Left lung (tissue), 10 donors: ENCODE data around the gene ATP8A2. TPM values are rescaled to one million over a fixed set of nuclear protein-coding genes. Genes with fewer than 3 reads are reported as not detected.

Experiments used
- ATAC-seq: fragments of 200-7000 bp; cut with Tn5 transposase; one replicate; pipeline ENCODE4 v1.9.1; 2020; ENCODE audit warnings: moderate library complexity
- DNase-seq, 4 donors: peaks; one replicate each; pipeline ENCODE4 v3.0.0-alpha.2; 2013 to 2020
- H3K27ac ChIP-seq, 2 donors: fragments of 200-600 bp; sonication (generic) in 1 of 2; one replicate each; pipeline versions ENCODE4 v1.5.0 to v1.8.0; 2020 to 2021
- H3K27me3 ChIP-seq, 2 donors: fragments of 200-600 bp; sonication (generic) in 1 of 2; one replicate each; pipeline versions ENCODE4 v1.5.0 to v1.8.0; 2020 to 2021
- H3K36me3 ChIP-seq, 2 donors: fragments of 200-600 bp; sonication (generic) in 1 of 2; one replicate each; pipeline versions ENCODE4 v1.5.0 to v1.8.0; 2020 to 2021
- H3K4me1 ChIP-seq, 2 donors: fragments of 200-600 bp; one replicate each; pipeline ENCODE4 v1.8.0; 2021
- H3K4me3 ChIP-seq, 2 donors: fragments of 200-600 bp; sonication (generic) in 1 of 2; one replicate each; pipeline versions ENCODE4 v1.5.0 to v1.8.0; 2020 to 2021; ENCODE audit warnings: mild to moderate bottlenecking in 1 of 2
- H3K9me3 ChIP-seq, 2 donors: fragments of 200-600 bp; sonication (generic) in 1 of 2; one replicate each; pipeline versions ENCODE4 v1.5.0 to v1.8.0; 2020 to 2021
- intact Hi-C, 2 donors: fragments of 100-400 bp; cut with DNase I; formaldehyde crosslinking; loops; one replicate each; pipeline versions ENCODE4 v1.11.2 to v1.14.2; 2022
- polyA plus RNA-seq, 6 donors: library from polyadenylated mRNA; unstranded; fragments of 120-200 nt; gene quantifications; one replicate each; pipeline ENCODE4 v1.2.1, GENCODE V29; 2013; ENCODE audit not compliant: insufficient read length in 6 of 6
- total RNA-seq, 2 donors: library from RNA; stranded (reverse); fragmentation: NEBNext Ultra II Directional; extraction: Animal tissue kit (Norgen Biotek cat#: 25700); gene quantifications; one replicate each; pipeline ENCODE4 v1.2.1, GENCODE V29; 2021
- TF ChIP-seq, protein P1 (sequence below), 2 donors: fragments of 200-600 bp; sonication (generic) in 1 of 2; IDR thresholded peaks; one replicate each; pipeline versions ENCODE4 v1.5.0 to v1.8.0; 2021; ENCODE audit warnings: antibody characterized with exemption in 2 of 2
- donor health status: DM: no; HTN: yes; CAD: no.
- donor health status: DM: no; HTN: no; CAD: no.

ATP8A2 gene
- total and polyA plus RNA-seq, 8 donors: 1.1 to 13.4 (median 9.6) TPM

DNA sequence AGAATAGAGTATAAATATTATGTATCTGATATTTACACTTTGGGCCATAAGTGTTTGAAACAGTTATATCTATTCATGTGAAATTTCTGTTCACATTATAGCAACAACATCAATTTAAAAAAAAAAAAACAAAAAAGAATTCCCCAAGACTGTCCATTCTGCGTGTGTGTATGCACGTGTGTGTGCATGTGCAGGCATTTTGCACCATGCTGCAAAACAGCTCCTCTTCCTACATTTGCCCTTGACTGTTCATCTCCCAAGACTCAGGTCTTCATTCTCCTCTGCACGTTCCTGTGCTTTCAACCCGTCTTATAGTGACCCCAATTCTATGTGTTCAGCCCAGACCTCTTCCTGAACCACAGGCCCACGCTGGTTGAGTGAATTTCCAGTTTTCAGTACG lies 530.7 kb downstream of the ATP8A2 start:
- intact Hi-C loops: no loop called here
- TF ChIP-seq, protein P1, sequence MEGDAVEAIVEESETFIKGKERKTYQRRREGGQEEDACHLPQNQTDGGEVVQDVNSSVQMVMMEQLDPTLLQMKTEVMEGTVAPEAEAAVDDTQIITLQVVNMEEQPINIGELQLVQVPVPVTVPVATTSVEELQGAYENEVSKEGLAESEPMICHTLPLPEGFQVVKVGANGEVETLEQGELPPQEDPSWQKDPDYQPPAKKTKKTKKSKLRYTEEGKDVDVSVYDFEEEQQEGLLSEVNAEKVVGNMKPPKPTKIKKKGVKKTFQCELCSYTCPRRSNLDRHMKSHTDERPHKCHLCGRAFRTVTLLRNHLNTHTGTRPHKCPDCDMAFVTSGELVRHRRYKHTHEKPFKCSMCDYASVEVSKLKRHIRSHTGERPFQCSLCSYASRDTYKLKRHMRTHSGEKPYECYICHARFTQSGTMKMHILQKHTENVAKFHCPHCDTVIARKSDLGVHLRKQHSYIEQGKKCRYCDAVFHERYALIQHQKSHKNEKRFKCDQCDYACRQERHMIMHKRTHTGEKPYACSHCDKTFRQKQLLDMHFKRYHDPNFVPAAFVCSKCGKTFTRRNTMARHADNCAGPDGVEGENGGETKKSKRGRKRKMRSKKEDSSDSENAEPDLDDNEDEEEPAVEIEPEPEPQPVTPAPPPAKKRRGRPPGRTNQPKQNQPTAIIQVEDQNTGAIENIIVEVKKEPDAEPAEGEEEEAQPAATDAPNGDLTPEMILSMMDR (IDR thresholded peaks at IDR 0.05): no peak

DNA sequence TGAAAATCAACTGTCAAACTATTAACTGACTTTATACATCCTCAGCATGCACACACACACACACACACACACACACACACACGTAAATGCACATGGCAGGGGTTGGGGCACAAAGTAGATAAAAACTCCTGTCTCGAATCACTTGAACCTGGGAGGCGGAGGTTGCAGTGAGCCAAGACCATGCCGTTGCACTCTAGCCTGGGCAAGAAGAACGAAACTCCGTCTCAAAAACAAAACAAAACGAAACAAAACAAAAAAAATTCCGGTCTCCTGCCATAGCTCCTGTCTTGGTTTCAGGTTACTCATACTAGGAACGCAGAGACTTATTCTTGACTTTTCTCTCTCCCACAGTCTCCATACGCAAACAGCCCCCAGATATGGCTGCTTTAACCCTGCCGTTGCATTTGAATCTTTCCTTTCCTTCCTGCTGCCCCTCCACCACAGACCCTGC lies 531.1 kb downstream of the ATP8A2 start:
- Histone ChIP-seq H3K9me3 (no peaks in the 10 kb centered on the region), H3K4me1 (no peaks in the 10 kb centered on the region), H3K27me3 (no peaks in the 10 kb centered on the region), H3K4me3 (no peak overlapping the region), H3K27ac (no peak overlapping the region), H3K36me3 (no peaks in the 10 kb centered on the region)
- DNase-seq: no peak
- no peak for ATAC-seq
- intact Hi-C loops: no loop called here
- TF ChIP-seq, protein P1 (IDR thresholded peaks at IDR 0.05): no peak

More for the DNA sequence above, 530.7 kb downstream of the ATP8A2 start:
- H3K36me3 ChIP-seq: no peaks in the 10 kb centered on the region
- ATAC-seq: no peak
- peaks cover 0 to under 1% of the 10 kb centered on the region in 2 donors for H3K9me3 ChIP-seq
- no peak for DNase-seq
- no peaks in the 10 kb centered on the region for H3K27me3 ChIP-seq
- H3K4me3 ChIP-seq: no peak overlapping the region
- no peak overlapping the region for H3K27ac ChIP-seq
- H3K4me1 ChIP-seq: no peaks in the 10 kb centered on the region

- H3K36me3 ChIP-seq: no peaks in the 10 kb centered on the region
- ATAC-seq (no peak), DNase-seq (no peak)
- H3K27me3 ChIP-seq: no peaks in the 10 kb centered on the region
- H3K27ac ChIP-seq: no peak overlapping the region
- intact Hi-C loops: no loop called here
- no peak overlapping the region for H3K4me3 ChIP-seq
- H3K9me3 ChIP-seq: no peaks in the 10 kb centered on the region
- TF ChIP-seq, protein P1 (IDR thresholded peaks at IDR 0.05): no peak
- H3K4me1 ChIP-seq: no peaks in the 10 kb centered on the region
Observed at GRCh38 chr13:25904830-25905229, 533.1 kb downstream of the ATP8A2 start.

DNA sequence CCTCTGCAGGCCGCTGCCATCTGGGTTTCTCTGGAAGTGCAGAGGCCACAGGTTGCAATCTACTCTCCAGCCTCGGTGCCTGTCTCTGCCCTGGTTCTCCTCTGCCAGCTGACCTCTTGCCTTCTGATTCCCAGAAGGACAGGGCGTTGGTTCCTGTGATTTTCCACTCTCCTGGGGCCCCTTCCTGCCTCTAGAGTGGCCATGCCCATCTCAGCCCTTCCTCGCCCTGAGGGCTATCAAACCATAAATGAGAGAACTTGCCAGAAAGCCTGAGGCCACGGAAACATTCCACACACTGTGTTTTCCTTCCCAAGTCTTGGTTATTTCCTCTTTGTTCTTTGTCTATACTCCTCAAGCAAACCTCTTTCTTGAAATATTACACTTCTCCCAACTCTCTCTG lies 533.8 kb downstream of the ATP8A2 start:
- DNase-seq (no peak), ATAC-seq (peak; percentile 60)
- H3K9me3 ChIP-seq: no peaks in the 10 kb centered on the region
- H3K4me3 ChIP-seq: no peak overlapping the region
- no peaks in the 10 kb centered on the region for H3K27me3 ChIP-seq
- TF ChIP-seq, protein P1 (IDR thresholded peaks at IDR 0.05): no peak
- no peak overlapping the region for H3K27ac ChIP-seq
- no peaks in the 10 kb centered on the region for H3K4me1 ChIP-seq
- no peaks in the 10 kb centered on the region for H3K36me3 ChIP-seq
- intact Hi-C loops: no loop called here

GRCh38 chr13:25906191-25906661 lies 534.5 kb downstream of the ATP8A2 start:
- intact Hi-C loops: no loop called here
- no peak for ATAC-seq
- Histone ChIP-seq H3K4me3 (no peak overlapping the region), H3K9me3 (no peaks in the 10 kb centered on the region), H3K36me3 (no peaks in the 10 kb centered on the region), H3K27me3 (no peaks in the 10 kb centered on the region), H3K27ac (no peak overlapping the region), H3K4me1 (no peaks in the 10 kb centered on the region)
- DNase-seq: no peak
- TF ChIP-seq, protein P1 (IDR thresholded peaks at IDR 0.05): no peak
